MCF 10A (cell line): Measurements from ENCODE around the gene ARHGDIA. TPM values are rescaled to one million over a fixed set of nuclear protein-coding genes. Genes with fewer than 3 reads are reported as not detected.

ENCODE experiments used
- BruUV-seq: library from RNA; stranded (reverse); fragments of 400-500 nt; replicated peaks from 2 replicates; lab custom pipeline; 2021; lab: Mats Ljungman, UMichigan
- CTCF ChIA-PET: fragments of 300-600 bp; sonication (Branson Sonifier 250); formaldehyde crosslinking; extraction: SDS; loops from one replicate; lab custom pipeline; 2021; ENCODE audit warnings: antibody characterized with exemption, inconsistent platforms; lab: Yijun Ruan, JAX
- POLR2A ChIA-PET: fragments of 300-600, 350-650 bp; sonication (Branson Sonifier 250); formaldehyde crosslinking; extraction: SDS; loops from one replicate; lab custom pipeline; 2020; ENCODE audit warnings: antibody characterized with exemption, inconsistent platforms; lab: Yijun Ruan, JAX
- DNase-seq: peaks from one replicate; pipeline ENCODE4 v3.0.0-alpha.2; 2018; ENCODE audit not compliant: unreplicated experiment
- H3K27ac Mint-ChIP-seq: one replicate; pipeline ENCODE4 v1.8.0; 2022; ENCODE audit warnings: mild to moderate bottlenecking, low read depth, mixed read lengths; ENCODE audit not compliant: unreplicated experiment
- H3K27me3 Mint-ChIP-seq: one replicate; pipeline ENCODE4 v1.8.0; 2022; ENCODE audit warnings: mixed read lengths; ENCODE audit not compliant: insufficient read depth, unreplicated experiment
- H3K36me3 Mint-ChIP-seq: one replicate; pipeline ENCODE4 v1.8.0; 2022; ENCODE audit warnings: mild to moderate bottlenecking, moderate library complexity, mixed read lengths; ENCODE audit not compliant: insufficient read depth, unreplicated experiment
- H3K4me1 Mint-ChIP-seq: one replicate; pipeline ENCODE4 v1.8.0; 2022; ENCODE audit warnings: mixed read lengths; ENCODE audit not compliant: insufficient read depth, unreplicated experiment
- H3K4me3 Mint-ChIP-seq: one replicate; pipeline ENCODE4 v1.8.0; 2022; ENCODE audit warnings: mild to moderate bottlenecking, moderate library complexity, mixed read lengths; ENCODE audit not compliant: unreplicated experiment
- H3K9me3 Mint-ChIP-seq: one replicate; pipeline ENCODE4 v1.8.0; 2022; ENCODE audit warnings: mixed read lengths; ENCODE audit not compliant: unreplicated experiment
- CTCF ChIP-seq: fragments of 200-600 bp; IDR thresholded peaks from one replicate; pipeline ENCODE4 v1.8.0; 2022; ENCODE audit warnings: antibody characterized with exemption, mild to moderate bottlenecking; ENCODE audit not compliant: unreplicated experiment
- intact Hi-C: fragments of 100-400 bp; cut with micrococcal nuclease; formaldehyde crosslinking; loops from 2 replicates; pipeline ENCODE4 v1.14.1; 2022
- total RNA-seq: library from RNA; stranded (reverse); gene quantifications from 2 replicates; pipeline ENCODE4 v1.2.3, GENCODE V29; 2022

ARHGDIA gene
- total RNA-seq, 1 experiment from 2014 or later, result 271 TPM

GRCh38 chr17:81905993-81906392, 34.9 kb upstream of the ARHGDIA start:
- BruUV-seq, result no TSS peak
- DNase-seq, result no peak
- peaks cover 3% of the 10 kb centered on the region for H3K4me1 Mint-ChIP-seq
- no peaks in the 10 kb centered on the region for H3K9me3 Mint-ChIP-seq
- no peak for TF ChIP-seq CTCF
- H3K36me3 Mint-ChIP-seq, result peaks cover 17% of the 10 kb centered on the region
- intact Hi-C loops, result no loop called here
- H3K4me3 Mint-ChIP-seq, result no peak overlapping the region
- CTCF ChIA-PET, result no interaction called here
- no peak overlapping the region for H3K27ac Mint-ChIP-seq
- POLR2A ChIA-PET, result interaction anchor here (0.6 to 1.2 kb wide), 3 partner anchors 8 to 14 kb away, joined by 3 to 6 read pairs (median 6); no protein-coding TSS in a partner anchor
- H3K27me3 Mint-ChIP-seq, result no peaks in the 10 kb centered on the region

GRCh38 chr17:81905424-81905875, 34.3 kb upstream of the ARHGDIA start:
- BruUV-seq, result no TSS peak
- H3K27ac Mint-ChIP-seq, result no peak overlapping the region
- ChIA-PET CTCF (no interaction called here), POLR2A (interaction anchor here (0.6 to 1.2 kb wide), 3 partner anchors 8 to 13 kb away, joined by 3 to 6 read pairs (median 6); no protein-coding TSS in a partner anchor)
- intact Hi-C loops, result no loop called here
- no peak for DNase-seq
- H3K4me1 Mint-ChIP-seq, result peaks cover 7% of the 10 kb centered on the region
- no peaks in the 10 kb centered on the region for H3K27me3 Mint-ChIP-seq
- peaks cover 22% of the 10 kb centered on the region for H3K36me3 Mint-ChIP-seq
- no peak for TF ChIP-seq CTCF
- no peak overlapping the region for H3K4me3 Mint-ChIP-seq
- no peaks in the 10 kb centered on the region for H3K9me3 Mint-ChIP-seq

- no TSS peak for BruUV-seq
- H3K4me3 Mint-ChIP-seq, result no peak overlapping the region
- POLR2A ChIA-PET, result no interaction called here
- no peak overlapping the region for H3K27ac Mint-ChIP-seq
- H3K27me3 Mint-ChIP-seq, result no peaks in the 10 kb centered on the region
- CTCF ChIA-PET, result no interaction called here
- DNase-seq, result no peak
- intact Hi-C loops, result no loop called here
- peaks cover 28% of the 10 kb centered on the region for H3K36me3 Mint-ChIP-seq
- peaks cover 7% of the 10 kb centered on the region for H3K4me1 Mint-ChIP-seq
- no peak for TF ChIP-seq CTCF
- H3K9me3 Mint-ChIP-seq, result no peaks in the 10 kb centered on the region
Observed at GRCh38 chr17:81904600-81905423, 33.7 kb upstream of the ARHGDIA start.

- Mint-ChIP-seq H3K27me3 (no peaks in the 10 kb centered on the region), H3K27ac (no peak overlapping the region), H3K4me3 (no peak overlapping the region), H3K36me3 (peaks cover 28% of the 10 kb centered on the region), H3K4me1 (peaks cover 7% of the 10 kb centered on the region), H3K9me3 (no peaks in the 10 kb centered on the region)
- CTCF ChIA-PET, result no interaction called here
- TSS peak; percentile 25 for BruUV-seq
- intact Hi-C loops, result no loop called here
- no peak for TF ChIP-seq CTCF
- POLR2A ChIA-PET, result no interaction called here
- no peak for DNase-seq
Observed at GRCh38 chr17:81903896-81904599, 32.9 kb upstream of the ARHGDIA start.
